Small intestine (tissue), 7 donors: Measurements from ENCODE around the gene GPR135. TPM values are rescaled to one million over a fixed set of nuclear protein-coding genes. Genes with fewer than 3 reads are reported as not detected.

ENCODE experiments used
- DNase-seq, 2 donors: peaks; one replicate each; pipeline versions ENCODE4 v3.0.0 to v3.0.0-alpha.2; 2013
- FAIRE-seq: peaks from 2 replicates; lab custom pipeline; 2012; peaks lifted over from hg19 to GRCh38; lab: Jason Lieb, UNC
- H3K27ac ChIP-seq, 3 donors: one replicate each; pipeline ENCODE4 v1.5.1; 2013; ENCODE audit warnings: low read length in 2 of 3, mild to moderate bottlenecking in 2 of 3, control low read depth in 1 of 3, inconsistent platforms in 1 of 3, low read depth in 1 of 3, moderate library complexity in 1 of 3
- H3K27me3 ChIP-seq, 3 donors: one replicate each; pipeline ENCODE4 v1.6.1; 2013; ENCODE audit warnings: low read length in 3 of 3, inconsistent platforms in 1 of 3; ENCODE audit not compliant: control insufficient read depth in 3 of 3, insufficient read depth in 3 of 3
- H3K36me3 ChIP-seq, 3 donors: one replicate each; pipeline ENCODE4 v1.6.1; 2013; ENCODE audit warnings: low read length in 3 of 3, inconsistent platforms in 1 of 3, low read depth in 1 of 3, mild to moderate bottlenecking in 1 of 3, moderate library complexity in 1 of 3; ENCODE audit not compliant: control insufficient read depth in 3 of 3, insufficient read depth in 2 of 3
- H3K4me1 ChIP-seq, 3 donors: one replicate each; pipeline ENCODE4 v1.6.1; 2013; ENCODE audit warnings: low read length in 2 of 3, inconsistent platforms in 1 of 3, low read depth in 1 of 3, mild to moderate bottlenecking in 1 of 3, moderate library complexity in 1 of 3; ENCODE audit not compliant: control insufficient read depth in 3 of 3, insufficient read depth in 2 of 3
- H3K4me3 ChIP-seq, 3 donors: one replicate each; pipeline ENCODE4 v1.5.1; 2013; ENCODE audit warnings: low read length in 3 of 3, control low read depth in 1 of 3, inconsistent platforms in 1 of 3, low read depth in 1 of 3, mild to moderate bottlenecking in 1 of 3, moderate library complexity in 1 of 3
- H3K9me3 ChIP-seq, 2 donors: one replicate each; pipeline ENCODE4 v1.6.1; 2013; ENCODE audit warnings: low read depth in 1 of 2, low read length in 1 of 2; ENCODE audit not compliant: control insufficient read depth in 2 of 2, insufficient read depth in 1 of 2
- WGBS, 3 donors: extraction: QIAGEN DNeasy Blood & Tissue Kit; methylation state at CpG; one replicate each; pipeline ENCODE4 v1.1.7; 2013; 5-methylcytosine and 5-hydroxymethylcytosine counted together
- polyA plus RNA-seq, 4 donors: library from polyadenylated mRNA; stranded (reverse) in 3 of 4; unstranded in 1 of 4; fragments of 200-250 nt in 3 of 4; fragments of 120-200 nt in 1 of 4; gene quantifications; one replicate each; pipeline versions ENCODE4 v1.2.1 to v1.2.3, GENCODE V29; 2013
- donor health status: healthy with polysubstance abuse.
- donor health status: control.
- donor health status: control.
- donor health status: Bipolar disorder and iron deficiency.
- donor health status: healthy.

The GPR135 gene
- polyA plus RNA-seq, 4 donors = 0.22 to 2.9 (median 0.39) TPM; not detected in 1

DNA sequence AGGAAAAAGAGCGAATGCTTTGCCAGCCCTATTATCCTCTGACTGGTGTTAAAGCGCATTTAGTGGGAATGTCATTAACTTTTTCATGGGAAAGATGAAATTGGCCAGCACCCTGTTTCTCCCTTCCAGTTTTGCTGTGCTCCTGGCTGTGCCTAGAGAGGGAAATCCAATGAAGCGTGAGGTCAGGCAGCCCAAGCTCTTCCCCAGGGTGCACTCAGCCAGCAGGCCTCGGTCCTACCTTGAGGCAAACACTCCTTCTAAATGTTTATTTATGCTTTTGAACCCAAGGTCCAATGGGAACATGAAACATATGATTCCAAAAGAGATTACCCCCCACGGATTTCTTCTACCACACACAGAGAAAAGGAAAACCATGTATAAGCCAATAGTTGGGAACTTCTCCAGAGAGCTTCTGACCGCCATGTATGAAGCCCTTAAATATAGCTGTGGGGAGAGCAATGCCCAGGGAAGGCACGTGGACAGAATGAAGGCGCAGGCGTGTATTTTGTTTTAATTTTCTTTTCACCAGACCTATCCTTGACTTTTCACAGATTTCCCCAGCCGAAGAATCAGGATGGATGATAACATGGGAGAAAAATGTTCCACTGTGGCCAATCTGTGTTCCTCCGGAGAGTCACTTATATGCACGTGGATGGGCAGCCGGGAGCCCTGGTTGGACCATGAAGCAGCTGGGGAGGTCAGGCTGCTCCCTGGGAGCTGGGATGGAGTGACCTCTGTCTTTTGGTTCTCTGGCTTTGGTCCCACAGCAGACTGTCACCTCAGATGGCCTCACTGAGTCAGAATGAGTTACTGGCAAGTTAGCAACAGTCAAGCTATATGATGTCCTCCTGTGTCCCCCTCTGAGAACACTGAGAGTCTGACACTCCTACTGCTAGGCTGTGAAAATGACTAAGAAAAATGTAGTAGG is 37.3 kb downstream of the GPR135 start:
- Histone ChIP-seq H3K27ac (peak overlapping the region in 1 of 3 donors; percentile 62), H3K27me3 (no peaks in the 10 kb centered on the region), H3K4me1 (no peaks in the 10 kb centered on the region), H3K9me3 (no peaks in the 10 kb centered on the region), H3K4me3 (no peak overlapping the region), H3K36me3 (no peaks in the 10 kb centered on the region)
- WGBS, 3 donors = 74 to 83% (median 81%) methylated on average over 13 of the region's 13 CpGs
- DNase-seq (no peak), FAIRE-seq (no peak)

DNA sequence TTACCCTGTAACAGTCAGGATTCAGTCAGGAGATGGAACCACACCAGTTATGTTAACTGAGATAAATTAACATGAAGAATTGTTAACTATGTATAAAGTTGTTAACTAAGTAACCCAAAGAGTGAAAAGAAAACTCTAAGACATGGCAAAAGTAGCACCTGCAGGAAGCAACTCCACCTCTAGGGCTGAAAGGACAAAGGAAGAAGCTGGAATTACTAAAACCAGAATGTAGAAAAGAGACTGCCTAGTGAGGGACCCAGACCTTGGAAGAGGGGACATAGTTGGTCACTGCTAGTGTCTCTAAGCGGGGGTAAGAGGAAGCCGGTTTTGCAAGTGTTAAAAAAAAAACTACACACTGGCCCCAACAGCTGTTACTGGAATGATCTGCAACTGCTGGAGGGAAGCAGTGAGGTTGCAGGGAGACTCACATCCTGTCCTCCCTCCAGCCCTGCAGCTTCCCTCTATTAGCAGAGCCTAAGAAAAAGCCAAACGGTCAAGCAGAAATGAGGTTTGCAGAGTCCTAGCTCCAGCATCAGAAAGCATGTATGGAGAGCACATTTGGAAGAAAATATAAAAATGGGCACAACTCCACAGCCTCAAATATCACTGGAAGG is 39.8 kb downstream of the GPR135 start:
- H3K4me3 ChIP-seq = no peak overlapping the region
- no peaks in the 10 kb centered on the region for H3K4me1 ChIP-seq
- FAIRE-seq (no peak), DNase-seq (no peak)
- no peaks in the 10 kb centered on the region for H3K36me3 ChIP-seq
- H3K27me3 ChIP-seq = no peaks in the 10 kb centered on the region
- no peaks in the 10 kb centered on the region for H3K9me3 ChIP-seq
- WGBS, 3 donors = 45 to 81% (median 67%) methylated on average over 3 of the region's 3 CpGs
- H3K27ac ChIP-seq = peak overlapping the region in 1 of 3 donors; percentile 44

DNA sequence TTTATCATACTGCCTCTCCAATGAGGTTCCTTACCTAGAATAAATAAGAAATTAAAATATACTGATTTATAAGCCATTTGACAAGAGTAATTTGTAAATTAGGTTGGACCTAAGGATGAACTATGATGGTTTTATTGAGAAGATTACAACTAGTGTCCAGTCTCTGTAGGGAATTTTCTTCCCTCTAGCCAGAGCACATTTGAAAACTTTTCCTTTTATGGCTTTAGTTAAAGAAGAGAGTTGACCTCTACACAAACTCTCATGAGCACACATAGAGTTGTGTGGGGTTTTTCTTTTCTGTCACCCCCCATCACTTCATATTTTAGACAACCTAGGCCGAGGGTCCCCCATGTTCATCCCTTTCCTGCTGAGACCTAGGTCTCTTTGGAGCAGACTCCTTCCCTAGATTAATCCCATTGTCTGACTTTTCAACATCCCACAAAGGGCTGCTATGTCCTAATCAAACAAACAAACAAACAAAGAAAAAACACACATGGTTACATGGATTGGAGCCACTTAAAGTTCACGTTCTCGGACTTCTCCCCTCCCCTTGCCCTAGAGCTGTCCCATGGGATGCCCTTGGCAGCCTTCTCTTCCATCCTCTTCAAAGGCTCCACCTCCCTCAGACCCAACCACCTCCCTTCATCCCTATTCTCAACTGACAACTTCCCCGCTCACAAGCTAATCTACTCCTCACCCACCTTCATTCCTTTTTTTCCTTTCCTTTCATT is 40.7 kb downstream of the GPR135 start:
- H3K27ac ChIP-seq = peak overlapping the region in 1 of 3 donors; percentile 44
- H3K4me3 ChIP-seq = no peak overlapping the region
- no peaks in the 10 kb centered on the region for H3K9me3 ChIP-seq
- 60 to 78% (median 71%) methylated on average over 4 of the region's 4 CpGs for WGBS, 3 donors
- no peak for DNase-seq
- H3K4me1 ChIP-seq = no peaks in the 10 kb centered on the region
- FAIRE-seq = no peak
- H3K36me3 ChIP-seq = no peaks in the 10 kb centered on the region
- no peaks in the 10 kb centered on the region for H3K27me3 ChIP-seq

DNA sequence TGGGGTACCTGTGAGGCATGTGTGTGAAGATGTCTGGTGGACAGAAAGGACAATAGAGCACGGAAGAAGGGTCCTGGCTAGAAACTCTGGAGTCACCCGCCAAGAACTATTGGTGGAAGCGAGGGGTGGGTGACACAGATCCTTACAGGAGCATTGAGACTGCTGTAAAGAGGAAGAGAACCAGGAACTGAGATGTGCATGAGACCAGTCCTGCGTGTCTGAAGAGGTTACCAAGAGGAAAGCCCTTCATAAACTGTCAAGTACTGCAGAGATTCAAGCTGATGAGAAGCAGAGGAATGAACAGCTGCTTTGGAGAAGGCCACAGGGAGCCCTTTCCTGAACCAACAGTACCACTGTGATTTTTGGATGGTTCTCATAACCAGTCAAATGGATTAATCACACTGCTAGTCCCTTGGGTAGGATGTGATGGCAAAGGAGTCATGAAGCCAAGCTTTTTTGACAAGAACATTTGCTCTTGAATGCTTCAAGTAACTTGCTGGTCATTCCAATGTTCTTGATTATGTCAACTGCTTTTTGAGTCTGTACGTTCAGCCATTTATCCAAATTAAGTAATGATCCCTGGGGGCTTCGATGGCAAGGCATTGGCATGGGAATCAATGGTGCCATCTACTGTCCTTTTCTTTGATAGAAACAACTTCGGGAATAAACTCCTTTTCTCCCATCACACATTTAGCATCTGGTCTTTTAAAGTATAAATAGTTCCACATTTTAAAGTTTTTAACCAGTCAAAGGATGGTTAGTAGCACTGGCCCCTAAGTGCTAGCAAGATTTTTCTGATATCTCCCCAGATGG is 42.9 kb downstream of the GPR135 start:
- H3K9me3 ChIP-seq = no peaks in the 10 kb centered on the region
- H3K36me3 ChIP-seq = no peaks in the 10 kb centered on the region
- DNase-seq = no peak
- no peak overlapping the region for H3K27ac ChIP-seq
- WGBS, 3 donors = 70 to 79% (median 77%) methylated on average over 7 of the region's 7 CpGs
- FAIRE-seq = no peak
- no peak overlapping the region for H3K4me3 ChIP-seq
- H3K27me3 ChIP-seq = no peaks in the 10 kb centered on the region
- peaks cover 0 to 5% (median 0%) of the 10 kb centered on the region in 3 donors for H3K4me1 ChIP-seq

DNA sequence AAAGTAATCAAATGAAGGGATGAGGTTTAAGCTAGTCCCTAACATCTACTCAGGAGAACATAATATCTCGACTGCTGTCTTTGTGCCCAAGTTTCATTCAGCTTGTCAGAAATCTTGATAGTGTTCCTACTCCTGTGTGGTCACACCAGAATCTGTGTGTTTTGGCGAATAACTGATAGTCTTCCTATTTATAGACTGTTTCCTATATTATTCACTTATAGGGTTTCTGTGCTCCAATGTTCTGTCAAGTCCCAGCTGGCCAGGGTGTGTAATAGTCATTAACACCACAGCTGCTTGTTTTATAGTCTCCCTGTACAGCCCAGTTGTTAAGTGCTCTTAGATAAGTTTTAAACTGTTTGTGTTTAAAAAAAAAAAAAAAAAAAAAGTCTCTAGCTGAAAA is 45.9 kb downstream of the GPR135 start:
- Histone ChIP-seq H3K27me3 (no peaks in the 10 kb centered on the region), H3K27ac (no peak overlapping the region), H3K4me1 (peaks cover 0 to 5% (median 0%) of the 10 kb centered on the region in 3 donors), H3K36me3 (no peaks in the 10 kb centered on the region), H3K9me3 (no peaks in the 10 kb centered on the region), H3K4me3 (no peak overlapping the region)
- WGBS, 3 donors = 28 to 41% (median 40%) methylated on average over 2 of the region's 2 CpGs
- FAIRE-seq = no peak
- peak; percentile 40 to 61 for DNase-seq

DNA sequence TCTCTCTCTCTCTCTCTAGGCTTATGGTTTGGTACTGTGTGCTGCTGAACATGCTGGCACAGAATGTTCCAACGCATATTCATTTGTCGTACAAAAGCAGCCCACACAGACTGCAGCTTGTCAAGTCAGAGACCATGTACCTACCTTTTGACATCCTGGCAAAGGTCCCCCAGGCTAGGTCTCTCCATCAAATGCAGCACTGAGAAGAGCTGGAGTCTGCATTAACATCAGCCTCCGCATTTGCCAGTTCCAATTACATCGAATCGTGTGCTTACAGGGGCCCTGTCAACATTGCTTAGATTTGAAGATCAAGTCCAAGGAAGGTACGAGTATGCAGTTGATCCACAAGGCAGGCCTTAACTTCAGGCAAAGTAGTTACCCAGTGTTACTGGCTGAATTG is 47.9 kb downstream of the GPR135 start:
- H3K27ac ChIP-seq = no peak overlapping the region
- no peaks in the 10 kb centered on the region for H3K27me3 ChIP-seq
- no peak overlapping the region for H3K4me3 ChIP-seq
- no peaks in the 10 kb centered on the region for H3K9me3 ChIP-seq
- H3K36me3 ChIP-seq = no peaks in the 10 kb centered on the region
- DNase-seq (no peak), FAIRE-seq (no peak)
- WGBS, 3 donors = 76 to 81% (median 79%) methylated on average over 6 of the region's 6 CpGs
- peaks cover 0 to 5% (median 0%) of the 10 kb centered on the region in 3 donors for H3K4me1 ChIP-seq

DNA sequence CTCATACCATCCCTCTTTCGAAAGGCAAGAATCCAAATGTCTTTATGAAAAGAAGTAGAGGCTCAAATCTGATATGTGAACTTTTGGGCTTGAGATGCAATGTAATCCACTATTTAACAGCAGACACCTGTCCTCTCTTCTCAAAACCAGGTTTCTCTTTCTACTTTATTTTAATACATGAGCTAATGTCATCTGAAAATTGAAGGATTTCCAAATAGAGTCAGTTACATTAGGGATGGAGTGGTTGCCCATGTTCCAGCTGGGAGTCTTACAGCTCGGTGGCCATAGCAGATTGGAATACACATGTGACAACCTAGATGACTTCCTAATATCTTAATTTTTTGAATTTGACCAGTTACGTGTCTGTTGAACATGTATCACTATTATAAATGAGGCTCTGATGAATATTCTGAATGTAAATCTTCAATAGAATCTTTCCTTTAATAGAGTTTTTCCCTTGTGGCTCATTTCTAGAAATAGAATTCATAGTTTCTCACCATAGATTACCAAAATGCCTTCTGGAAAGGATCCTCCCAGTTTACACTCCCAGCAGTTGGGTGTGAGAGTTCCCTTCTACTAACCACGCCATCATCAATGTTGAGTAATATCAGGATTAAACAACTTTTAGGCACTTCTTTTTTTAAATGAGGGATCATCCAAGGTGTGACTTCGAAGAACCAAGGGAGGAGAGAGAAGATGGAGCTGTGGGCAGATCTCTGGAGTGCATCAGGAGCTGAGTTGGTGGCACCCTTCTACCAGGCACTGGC is 49.2 kb downstream of the GPR135 start:
- Histone ChIP-seq H3K4me3 (no peak overlapping the region), H3K36me3 (no peaks in the 10 kb centered on the region), H3K27me3 (no peaks in the 10 kb centered on the region), H3K9me3 (no peaks in the 10 kb centered on the region), H3K4me1 (peaks cover 0 to 5% (median 0%) of the 10 kb centered on the region in 3 donors), H3K27ac (no peak overlapping the region)
- FAIRE-seq = no peak
- no peak for DNase-seq
- 80 to 91% (median 83%) methylated on average over 5 of the region's 5 CpGs for WGBS, 3 donors
